Astrocyte (in vitro differentiated cells and primary cell): ENCODE measurements around the gene SLC4A9. TPM values are rescaled to one million over a fixed set of nuclear protein-coding genes. Genes with fewer than 3 reads are reported as not detected.

Experiments
- DNase-seq: peaks from one replicate; pipeline ENCODE4 v3.0.0-alpha.2; 2010; ENCODE audit warnings: low read depth
- FAIRE-seq: peaks from 2 replicates; lab custom pipeline; 2011; peaks lifted over from hg19 to GRCh38; lab: Jason Lieb, UNC
- H2AFZ ChIP-seq: 2 replicates; pipeline ENCODE4 v1.6.0; 2012; ENCODE audit warnings: low read depth, low read length, inconsistent platforms
- H3K27ac ChIP-seq: 2 replicates; pipeline ENCODE4 v1.5.1; 2011; ENCODE audit warnings: low read depth, low read length, inconsistent platforms
- H3K27me3 ChIP-seq: 2 replicates; pipeline ENCODE4 v1.6.0; 2011; ENCODE audit warnings: low read length, inconsistent platforms; ENCODE audit not compliant: insufficient read depth
- H3K36me3 ChIP-seq: 2 replicates; pipeline ENCODE4 v1.5.1; 2011; ENCODE audit warnings: low read length, inconsistent platforms; ENCODE audit not compliant: insufficient read depth
- H3K4me1 ChIP-seq: 2 replicates; pipeline ENCODE4 v1.5.1; 2011; ENCODE audit warnings: low read length, inconsistent platforms; ENCODE audit not compliant: insufficient read depth
- H3K4me2 ChIP-seq: 2 replicates; pipeline ENCODE4 v1.6.0; 2012; ENCODE audit warnings: low read length, inconsistent platforms
- H3K4me3 ChIP-seq: 2 replicates; pipeline ENCODE4 v1.5.1; 2011; ENCODE audit warnings: low read depth, mild to moderate bottlenecking, low read length, inconsistent platforms; ENCODE audit not compliant: insufficient read depth
- H3K79me2 ChIP-seq: 2 replicates; pipeline ENCODE4 v1.6.0; 2012; ENCODE audit warnings: mild to moderate bottlenecking, low read length, inconsistent platforms; ENCODE audit not compliant: insufficient read depth
- H3K9ac ChIP-seq: 2 replicates; pipeline ENCODE4 v1.6.0; 2012; ENCODE audit warnings: mild to moderate bottlenecking, low read length, inconsistent platforms
- H3K9me3 ChIP-seq: 2 replicates; pipeline ENCODE4 v1.5.1; 2012; ENCODE audit warnings: low read depth, mild to moderate bottlenecking, low read length, inconsistent platforms; ENCODE audit not compliant: insufficient read depth
- H4K20me1 ChIP-seq: 2 replicates; pipeline ENCODE4 v1.6.0; 2012; ENCODE audit warnings: low read length, inconsistent platforms; ENCODE audit not compliant: insufficient read depth
- H3K27ac Mint-ChIP-seq: one replicate; pipeline ENCODE4 v1.8.0; 2021; ENCODE audit warnings: mild to moderate bottlenecking, mixed read lengths; ENCODE audit not compliant: unreplicated experiment
- H3K27me3 Mint-ChIP-seq: one replicate; pipeline ENCODE4 v1.8.0; 2021; ENCODE audit warnings: low read depth, mixed read lengths; ENCODE audit not compliant: unreplicated experiment
- H3K36me3 Mint-ChIP-seq: one replicate; pipeline ENCODE4 v1.8.0; 2021; ENCODE audit warnings: low read depth, mixed read lengths; ENCODE audit not compliant: unreplicated experiment
- H3K4me1 Mint-ChIP-seq: one replicate; pipeline ENCODE4 v1.8.0; 2021; ENCODE audit warnings: low read depth, mixed read lengths; ENCODE audit not compliant: unreplicated experiment
- H3K4me3 Mint-ChIP-seq: one replicate; pipeline ENCODE4 v1.8.0; 2021; ENCODE audit warnings: mild to moderate bottlenecking, moderate library complexity, mixed read lengths; ENCODE audit not compliant: unreplicated experiment
- H3K9me3 Mint-ChIP-seq: one replicate; pipeline ENCODE4 v1.8.0; 2021; ENCODE audit warnings: mild to moderate bottlenecking, mixed read lengths; ENCODE audit not compliant: unreplicated experiment
- EZH2 ChIP-seq: IDR thresholded peaks from 2 replicates; pipeline ENCODE4 v1.6.1; 2012; ENCODE audit warnings: mild to moderate bottlenecking, low read length, inconsistent platforms; ENCODE audit not compliant: insufficient read depth
- total RNA-seq: library from RNA; stranded (reverse); gene quantifications from 2 replicates; pipeline ENCODE4 v1.2.1, GENCODE V29; 2021
- TF ChIP-seq, protein P1 (sequence below): IDR thresholded peaks from 2 replicates; pipeline ENCODE4 v1.5.1; 2011; ENCODE audit warnings: low read depth, mild to moderate bottlenecking, inconsistent platforms, low read length, moderate library complexity; ENCODE audit not compliant: insufficient read depth

Gene SLC4A9
- total RNA-seq, 1 donor from 2014 or later, result 0.25 TPM

DNA sequence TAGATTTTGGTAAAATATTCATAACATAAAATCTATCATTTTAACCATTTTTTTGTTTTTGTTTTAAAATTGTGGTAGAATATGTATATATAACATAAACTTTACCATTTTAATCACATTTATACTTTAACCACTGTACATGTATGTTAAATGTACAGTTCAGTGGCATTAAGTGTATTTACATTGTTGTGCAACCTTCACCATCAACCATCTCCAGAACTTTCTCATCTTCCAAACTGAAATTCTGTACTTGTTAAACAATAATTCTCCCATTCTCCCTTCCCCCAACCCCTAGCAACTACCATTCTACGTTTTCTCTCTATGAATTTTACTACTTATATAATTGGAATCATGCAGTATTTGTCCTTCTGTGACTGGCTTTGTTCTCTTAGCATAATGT, 53.2 kb downstream of the SLC4A9 start:
- Histone ChIP-seq H3K79me2 (peaks cover 87% of the 10 kb centered on the region), H3K9me3 (no peaks in the 10 kb centered on the region), H3K27me3 (no peaks in the 10 kb centered on the region), H3K9ac (no peak overlapping the region), H3K4me1 (no peaks in the 10 kb centered on the region), H3K4me3 (no peak overlapping the region), H3K27ac (no peak overlapping the region), H3K4me2 (no peak overlapping the region), H4K20me1 (peaks cover 62% of the 10 kb centered on the region), H3K36me3 (no peaks in the 10 kb centered on the region), H2AFZ (no peak overlapping the region)
- Mint-ChIP-seq H3K36me3 (peaks cover 4% of the 10 kb centered on the region), H3K4me1 (no peaks in the 10 kb centered on the region), H3K4me3 (no peak overlapping the region), H3K27me3 (no peaks in the 10 kb centered on the region), H3K9me3 (no peaks in the 10 kb centered on the region), H3K27ac (no peak overlapping the region)
- DNase-seq, result no peak
- TF ChIP-seq EZH2, result no peak
- TF ChIP-seq, protein P1, sequence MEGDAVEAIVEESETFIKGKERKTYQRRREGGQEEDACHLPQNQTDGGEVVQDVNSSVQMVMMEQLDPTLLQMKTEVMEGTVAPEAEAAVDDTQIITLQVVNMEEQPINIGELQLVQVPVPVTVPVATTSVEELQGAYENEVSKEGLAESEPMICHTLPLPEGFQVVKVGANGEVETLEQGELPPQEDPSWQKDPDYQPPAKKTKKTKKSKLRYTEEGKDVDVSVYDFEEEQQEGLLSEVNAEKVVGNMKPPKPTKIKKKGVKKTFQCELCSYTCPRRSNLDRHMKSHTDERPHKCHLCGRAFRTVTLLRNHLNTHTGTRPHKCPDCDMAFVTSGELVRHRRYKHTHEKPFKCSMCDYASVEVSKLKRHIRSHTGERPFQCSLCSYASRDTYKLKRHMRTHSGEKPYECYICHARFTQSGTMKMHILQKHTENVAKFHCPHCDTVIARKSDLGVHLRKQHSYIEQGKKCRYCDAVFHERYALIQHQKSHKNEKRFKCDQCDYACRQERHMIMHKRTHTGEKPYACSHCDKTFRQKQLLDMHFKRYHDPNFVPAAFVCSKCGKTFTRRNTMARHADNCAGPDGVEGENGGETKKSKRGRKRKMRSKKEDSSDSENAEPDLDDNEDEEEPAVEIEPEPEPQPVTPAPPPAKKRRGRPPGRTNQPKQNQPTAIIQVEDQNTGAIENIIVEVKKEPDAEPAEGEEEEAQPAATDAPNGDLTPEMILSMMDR, result no peak
- FAIRE-seq, result no peak

GRCh38 chr5:140417235-140417634, 57.2 kb downstream of the SLC4A9 start:
- Histone ChIP-seq H3K79me2 (peaks cover 87% of the 10 kb centered on the region), H3K4me2 (no peak overlapping the region), H3K4me3 (no peak overlapping the region), H2AFZ (no peak overlapping the region), H3K27me3 (no peaks in the 10 kb centered on the region), H3K36me3 (no peaks in the 10 kb centered on the region), H3K4me1 (no peaks in the 10 kb centered on the region), H3K9ac (no peak overlapping the region), H3K27ac (no peak overlapping the region), H4K20me1 (peaks cover 75% of the 10 kb centered on the region), H3K9me3 (no peaks in the 10 kb centered on the region)
- TF ChIP-seq, protein P1, result no peak
- TF ChIP-seq EZH2, result no peak
- Mint-ChIP-seq H3K27ac (no peak overlapping the region), H3K27me3 (no peaks in the 10 kb centered on the region), H3K9me3 (no peaks in the 10 kb centered on the region), H3K36me3 (peaks cover 5% of the 10 kb centered on the region), H3K4me3 (no peak overlapping the region), H3K4me1 (no peaks in the 10 kb centered on the region)
- FAIRE-seq (no peak), DNase-seq (no peak)

DNA sequence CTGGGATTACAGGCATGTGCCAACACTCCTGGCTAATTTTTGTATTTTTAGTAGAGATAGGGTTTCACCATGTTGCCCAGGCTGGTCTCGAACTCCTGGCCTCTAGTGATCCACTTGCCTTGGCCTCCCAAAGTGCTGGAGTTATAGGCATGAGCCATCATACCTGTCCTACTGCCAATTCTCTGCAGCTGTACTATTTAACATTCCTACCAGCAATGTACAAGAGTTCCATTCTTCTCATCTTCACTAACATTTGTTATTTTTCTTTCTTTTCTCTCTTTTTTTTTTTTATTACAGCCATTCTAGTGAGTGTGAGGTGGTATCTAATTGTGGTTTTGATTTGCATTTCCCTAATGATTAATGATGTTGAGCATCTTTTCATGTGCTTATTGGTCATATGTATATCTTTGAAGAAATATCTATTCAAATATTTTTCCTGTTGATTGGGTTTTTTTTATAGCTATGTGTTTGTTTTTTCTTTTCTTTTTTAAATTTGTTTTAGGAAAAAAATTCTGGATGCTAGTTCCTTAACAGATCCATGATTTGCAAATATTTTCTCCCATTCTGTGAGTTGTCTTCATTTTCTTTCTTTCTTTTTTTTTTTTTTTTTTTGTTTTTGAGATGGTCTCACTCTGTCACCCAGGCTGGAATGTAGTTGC, 59.0 kb downstream of the SLC4A9 start:
- peaks cover 5% of the 10 kb centered on the region for H3K36me3 Mint-ChIP-seq
- Histone ChIP-seq H3K36me3 (no peaks in the 10 kb centered on the region), H3K9me3 (no peaks in the 10 kb centered on the region), H3K9ac (no peak overlapping the region), H4K20me1 (peaks cover 80% of the 10 kb centered on the region), H3K4me3 (no peak overlapping the region), H2AFZ (no peak overlapping the region), H3K79me2 (peaks cover 87% of the 10 kb centered on the region), H3K4me1 (no peaks in the 10 kb centered on the region), H3K27me3 (no peaks in the 10 kb centered on the region), H3K4me2 (no peak overlapping the region), H3K27ac (no peak overlapping the region)
- DNase-seq (no peak), FAIRE-seq (no peak)
- no peak overlapping the region for H3K4me3 Mint-ChIP-seq
- TF ChIP-seq EZH2, result no peak
- TF ChIP-seq, protein P1, result no peak
- no peaks in the 10 kb centered on the region for H3K27me3 Mint-ChIP-seq
- H3K9me3 Mint-ChIP-seq, result no peaks in the 10 kb centered on the region
- H3K27ac Mint-ChIP-seq, result no peak overlapping the region
- H3K4me1 Mint-ChIP-seq, result no peaks in the 10 kb centered on the region
